ENCODE measurements around the gene RAP1A.

Gene RAP1A

GRCh38 chr1:111665497-111665896, 45.9 kb downstream of the RAP1A start:
- no peak overlapping the region for H3K4me3 Mint-ChIP-seq
- H3K27ac Mint-ChIP-seq, result no peak overlapping the region
- H3K4me1 Mint-ChIP-seq, result no peaks in the 10 kb centered on the region
- no peak for DNase-seq
- no peak for TF ChIP-seq CTCF (IDR thresholded peaks at IDR 0.05)
- H3K9me3 Mint-ChIP-seq, result no peaks in the 10 kb centered on the region
- no peaks in the 10 kb centered on the region for H3K27me3 Mint-ChIP-seq (ENCODE audit: low read depth, poor library complexity)
- H3K36me3 Mint-ChIP-seq (ENCODE audit: low read depth), result peaks cover 30% of the 10 kb centered on the region

GRCh38 chr1:111666828-111667227, 47.2 kb downstream of the RAP1A start:
- H3K4me3 Mint-ChIP-seq, result no peak overlapping the region
- DNase-seq, result no peak
- no peaks in the 10 kb centered on the region for H3K27me3 Mint-ChIP-seq (ENCODE audit: low read depth, poor library complexity)

GRCh38 chr1:111669268-111669667, 49.7 kb downstream of the RAP1A start:
- Mint-ChIP-seq H3K4me3 (no peak overlapping the region), H3K9me3 (peaks cover 10% of the 10 kb centered on the region), H3K27me3 (ENCODE audit: low read depth, poor library complexity) (no peaks in the 10 kb centered on the region), H3K4me1 (no peaks in the 10 kb centered on the region), H3K36me3 (ENCODE audit: low read depth) (peaks cover 39% of the 10 kb centered on the region), H3K27ac (no peak overlapping the region)
- no peak for DNase-seq
- TF ChIP-seq CTCF (IDR thresholded peaks at IDR 0.05), result no peak

More at GRCh38 chr1:111666828-111667227, 47.2 kb downstream of the RAP1A start:
- H3K27ac Mint-ChIP-seq, result peak overlapping the region; percentile 53
- H3K4me1 Mint-ChIP-seq, result no peaks in the 10 kb centered on the region
- TF ChIP-seq CTCF (IDR thresholded peaks at IDR 0.05), result no peak
- no peaks in the 10 kb centered on the region for H3K9me3 Mint-ChIP-seq
- H3K36me3 Mint-ChIP-seq (ENCODE audit: low read depth), result peaks cover 31% of the 10 kb centered on the region

- Mint-ChIP-seq H3K4me3 (no peak overlapping the region), H3K4me1 (no peaks in the 10 kb centered on the region), H3K9me3 (peaks cover 34% of the 10 kb centered on the region), H3K36me3 (ENCODE audit: low read depth) (peaks cover 58% of the 10 kb centered on the region), H3K27ac (no peak overlapping the region), H3K27me3 (ENCODE audit: low read depth, poor library complexity) (no peaks in the 10 kb centered on the region)
- no peak for TF ChIP-seq CTCF (IDR thresholded peaks at IDR 0.05)
- DNase-seq, result no peak
Measured at GRCh38 chr1:111671852-111672251, 52.3 kb downstream of the RAP1A start.

GRCh38 chr1:111672331-111672730, 52.7 kb downstream of the RAP1A start:
- H3K27me3 Mint-ChIP-seq (ENCODE audit: low read depth, poor library complexity), result no peaks in the 10 kb centered on the region
- peaks cover 39% of the 10 kb centered on the region for H3K9me3 Mint-ChIP-seq
- peak overlapping the region; percentile 9 for H3K27ac Mint-ChIP-seq
- no peaks in the 10 kb centered on the region for H3K4me1 Mint-ChIP-seq
- no peak for TF ChIP-seq CTCF (IDR thresholded peaks at IDR 0.05)
- no peak overlapping the region for H3K4me3 Mint-ChIP-seq
- DNase-seq, result no peak
- H3K36me3 Mint-ChIP-seq (ENCODE audit: low read depth), result peaks cover 60% of the 10 kb centered on the region

- Mint-ChIP-seq H3K4me1 (no peaks in the 10 kb centered on the region), H3K36me3 (ENCODE audit: low read depth) (peaks cover 99% of the 10 kb centered on the region), H3K9me3 (peaks cover 91% of the 10 kb centered on the region), H3K27ac (no peak overlapping the region), H3K4me3 (no peak overlapping the region), H3K27me3 (ENCODE audit: low read depth, poor library complexity) (no peaks in the 10 kb centered on the region)
- no peak for DNase-seq
- TF ChIP-seq CTCF (IDR thresholded peaks at IDR 0.05), result no peak
Measured at GRCh38 chr1:111677604-111678003, 58.0 kb downstream of the RAP1A start.
